GM19324 (cell line): ENCODE data around the gene MRNIP.

Source experiments
- ATAC-seq: cut with Tn5 transposase; IDR thresholded peaks from one replicate; pipeline ENCODE4 v1.9.1; 2021; ENCODE audit warnings: mild to moderate bottlenecking, moderate library complexity; ENCODE audit not compliant: unreplicated experiment, low FRiP score

MRNIP gene

GRCh38 chr5:179858586-179859427 is at the start of gene MRNIP:
MRNIP (minus strand) TSS chr5:179858817; CDS start chr5:179858796, 21 bp downstream.
- ATAC-seq, result peak; percentile 98

- peak; percentile 91 for ATAC-seq
Observed at GRCh38 chr5:179907556-179908324, 49.1 kb upstream of the MRNIP start, which contains the start of gene TBC1D9B. TBC1D9B (minus strand) TSS chr5:179907897; CDS start chr5:179907821, 76 bp downstream.

GRCh38 chr5:179906795-179907555 is 48.4 kb upstream of the MRNIP start:
- ATAC-seq, result peak; percentile 6

GRCh38 chr5:179906294-179906794 is 47.7 kb upstream of the MRNIP start:
- no peak for ATAC-seq

GRCh38 chr5:179905161-179905560 is 46.5 kb upstream of the MRNIP start:
- no peak for ATAC-seq

GRCh38 chr5:179904463-179905160 is 46.0 kb upstream of the MRNIP start:
- no peak for ATAC-seq

- ATAC-seq, result no peak
Observed at GRCh38 chr5:179902763-179903158, 44.1 kb upstream of the MRNIP start.

GRCh38 chr5:179901915-179902762 is 43.5 kb upstream of the MRNIP start:
- no peak for ATAC-seq

GRCh38 chr5:179901462-179901861 is 42.8 kb upstream of the MRNIP start:
- ATAC-seq, result no peak

- no peak for ATAC-seq
Observed at GRCh38 chr5:179900711-179901110, 42.1 kb upstream of the MRNIP start.

- no peak for ATAC-seq
Observed at GRCh38 chr5:179900206-179900605, 41.6 kb upstream of the MRNIP start.

- no peak for ATAC-seq
Observed at GRCh38 chr5:179895861-179896260, 37.2 kb upstream of the MRNIP start.

- no peak for ATAC-seq
Observed at GRCh38 chr5:179893958-179894895, 35.6 kb upstream of the MRNIP start.

- no peak for ATAC-seq
Observed at GRCh38 chr5:179893076-179893957, 34.7 kb upstream of the MRNIP start.

GRCh38 chr5:179892255-179892654 is 33.6 kb upstream of the MRNIP start:
- no peak for ATAC-seq

GRCh38 chr5:179890751-179891682 is 32.4 kb upstream of the MRNIP start:
- no peak for ATAC-seq
